ENCODE results near the gene PPARD.
"Not testable (repeated sequence)": the region's sequence is repeated elsewhere in the genome, so short reads cannot be mapped to it uniquely, and the experiment has no call there.

- TF ChIP-seq EZH2 (IDR thresholded peaks at IDR 0.05; ENCODE audit: insufficient read depth, low read length); CTCF (IDR thresholded peaks at IDR 0.05; ENCODE audit: insufficient read depth, low read depth, low read length): not testable (repeated sequence)
Measured at GRCh38 chr6:35438378-35439065, 96.2 kb downstream of the PPARD start.
